GM10266 (cell line): Measurements from ENCODE around the gene OSBPL3.

ENCODE experiments used
- DNase-seq: peaks from one replicate; pipeline ENCODE4 v3.0.0; 2012; ENCODE audit errors: extremely low spot score
- TF ChIP-seq, protein P1 (sequence below): IDR thresholded peaks from 2 replicates; pipeline ENCODE4 v1.5.1; 2012; ENCODE audit warnings: mild to moderate bottlenecking, low read depth; ENCODE audit not compliant: control insufficient read depth, insufficient read depth; ENCODE audit errors: missing control alignments

OSBPL3 gene

GRCh38 chr7:24971333-24972165 lies 8.4 kb downstream of the OSBPL3 start:
- no peak for DNase-seq
- TF ChIP-seq, protein P1, sequence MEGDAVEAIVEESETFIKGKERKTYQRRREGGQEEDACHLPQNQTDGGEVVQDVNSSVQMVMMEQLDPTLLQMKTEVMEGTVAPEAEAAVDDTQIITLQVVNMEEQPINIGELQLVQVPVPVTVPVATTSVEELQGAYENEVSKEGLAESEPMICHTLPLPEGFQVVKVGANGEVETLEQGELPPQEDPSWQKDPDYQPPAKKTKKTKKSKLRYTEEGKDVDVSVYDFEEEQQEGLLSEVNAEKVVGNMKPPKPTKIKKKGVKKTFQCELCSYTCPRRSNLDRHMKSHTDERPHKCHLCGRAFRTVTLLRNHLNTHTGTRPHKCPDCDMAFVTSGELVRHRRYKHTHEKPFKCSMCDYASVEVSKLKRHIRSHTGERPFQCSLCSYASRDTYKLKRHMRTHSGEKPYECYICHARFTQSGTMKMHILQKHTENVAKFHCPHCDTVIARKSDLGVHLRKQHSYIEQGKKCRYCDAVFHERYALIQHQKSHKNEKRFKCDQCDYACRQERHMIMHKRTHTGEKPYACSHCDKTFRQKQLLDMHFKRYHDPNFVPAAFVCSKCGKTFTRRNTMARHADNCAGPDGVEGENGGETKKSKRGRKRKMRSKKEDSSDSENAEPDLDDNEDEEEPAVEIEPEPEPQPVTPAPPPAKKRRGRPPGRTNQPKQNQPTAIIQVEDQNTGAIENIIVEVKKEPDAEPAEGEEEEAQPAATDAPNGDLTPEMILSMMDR = no peak

DNA sequence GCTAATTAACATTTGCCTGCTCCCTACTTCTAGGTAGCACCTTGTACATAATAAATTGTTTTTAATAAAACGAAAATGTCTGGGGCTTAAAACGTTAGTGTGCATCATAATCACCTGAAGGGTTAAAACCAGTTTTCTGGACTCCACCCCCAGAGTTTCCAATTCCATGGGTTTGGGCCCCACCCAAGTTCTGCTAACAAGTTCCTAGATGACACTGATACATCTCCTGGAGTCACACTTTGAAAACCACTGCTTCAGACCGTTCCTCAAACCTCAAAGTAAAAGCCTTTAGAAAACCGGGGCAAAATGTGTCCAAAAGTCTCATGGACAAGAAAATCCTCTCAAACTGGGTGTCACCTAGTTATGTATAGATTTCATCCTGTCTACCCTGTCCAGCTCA lies 9.3 kb downstream of the OSBPL3 start:
- TF ChIP-seq, protein P1 = no peak
- DNase-seq = no peak

GRCh38 chr7:24968165-24968564 lies 11.8 kb downstream of the OSBPL3 start:
- TF ChIP-seq, protein P1 = no peak
- DNase-seq = no peak

- TF ChIP-seq, protein P1 = no peak
- peak; percentile 21 for DNase-seq
Observed at GRCh38 chr7:24967696-24968095, 12.3 kb downstream of the OSBPL3 start.

GRCh38 chr7:24966802-24967201 lies 13.2 kb downstream of the OSBPL3 start:
- TF ChIP-seq, protein P1 = no peak
- DNase-seq = no peak

- DNase-seq = peak; percentile 66
- TF ChIP-seq, protein P1 = no peak
Observed at GRCh38 chr7:24965831-24966708, 13.9 kb downstream of the OSBPL3 start.
